ENCODE results near the gene NT5DC4. TPM values are rescaled to one million over a fixed set of nuclear protein-coding genes. Genes with fewer than 3 reads are reported as not detected.

The NT5DC4 gene
- total RNA-seq, 1 experiment from 2014 or later, result 0.22 TPM

- CTCF ChIA-PET, result no interaction called here
- no peak overlapping the region for H3K27ac ChIP-seq (ENCODE audit: low read depth, low read length)
- RAD21 ChIA-PET (ENCODE audit: low non-redundant PET in 1 of 2, low total read pairs in 2 of 2, uncharacterized antibody in 2 of 2, unreplicated experiment in 2 of 2), result no interaction called here
Measured at GRCh38 chr2:112773556-112773955, 52.7 kb downstream of the NT5DC4 start.

GRCh38 chr2:112774536-112775285, 53.9 kb downstream of the NT5DC4 start:
- Histone ChIP-seq H3K27me3 (ENCODE audit: insufficient read depth, low read length) (no peaks in the 10 kb centered on the region), H3K4me3 (replicated peaks in 1 of 2; ENCODE audit: low read depth in 1 of 2, low read length in 2 of 2) (no peak overlapping the region), H3K4me2 (ENCODE audit: low read length) (no peak overlapping the region), H3K9me3 (ENCODE audit: control insufficient read depth in 1 of 2, insufficient read depth in 1 of 2, low read depth in 1 of 2, low read length in 2 of 2) (no peaks in the 10 kb centered on the region), H3K9ac (ENCODE audit: low read length) (no peak overlapping the region), H3K27ac (ENCODE audit: low read depth, low read length) (no peak overlapping the region), H3K4me1 (ENCODE audit: control insufficient read depth in 1 of 2, insufficient read depth in 2 of 2, low read length in 2 of 2) (no peaks in the 10 kb centered on the region), H2AFZ (ENCODE audit: low read depth, low read length, poor library complexity, severe bottlenecking) (no peak overlapping the region), H3K9me2 (ENCODE audit: insufficient read depth) (no peaks in the 10 kb centered on the region), H3K79me2 (ENCODE audit: insufficient read depth, low read length) (no peaks in the 10 kb centered on the region), H3K36me3 (ENCODE audit: control insufficient read depth in 1 of 2, insufficient read depth in 2 of 2, low read length in 2 of 2) (no peaks in the 10 kb centered on the region), H4K20me1 (ENCODE audit: insufficient read depth) (no peaks in the 10 kb centered on the region)
- no TSS peak for BruUV-seq (replicated peaks)
- no peak for ATAC-seq
- TF ChIP-seq EZH2 (IDR thresholded peaks at IDR 0.05), result no peak
- TF ChIP-seq EGR1 (IDR thresholded peaks at IDR 0.05; ENCODE audit: low read depth), result no peak
- no peak for TF ChIP-seq POLR2A (IDR thresholded peaks at IDR 0.05; ENCODE audit: borderline replicate concordance, extremely low read depth, insufficient read depth, insufficient read length)
- TF ChIP-seq ZFX (IDR thresholded peaks at IDR 0.05), result no peak
- TF ChIP-seq ATF3 (IDR thresholded peaks at IDR 0.05), result no peak
- POLR2A ChIA-PET, result no interaction called here
- no peak for DNase-seq (ENCODE audit: low read depth, low spot score)
- intact Hi-C loops (cut with micrococcal nuclease), result no loop called here
- RAD21 ChIA-PET (ENCODE audit: low non-redundant PET in 1 of 2, low total read pairs in 2 of 2, uncharacterized antibody in 2 of 2, unreplicated experiment in 2 of 2), result no interaction called here
- CTCF ChIA-PET, result no interaction called here

More at GRCh38 chr2:112773556-112773955, 52.7 kb downstream of the NT5DC4 start:
- Histone ChIP-seq H4K20me1 (ENCODE audit: insufficient read depth) (no peaks in the 10 kb centered on the region), H3K4me1 (ENCODE audit: control insufficient read depth in 1 of 2, insufficient read depth in 2 of 2, low read length in 2 of 2) (peaks cover 0 to 1% of the 10 kb centered on the region in 2 experiments; a peak in 1 of 4 replicates), H3K4me2 (ENCODE audit: low read length) (no peak overlapping the region), H3K4me3 (replicated peaks in 1 of 2; ENCODE audit: low read depth in 1 of 2, low read length in 2 of 2) (no peak overlapping the region), H3K9me2 (ENCODE audit: insufficient read depth) (no peaks in the 10 kb centered on the region), H2AFZ (ENCODE audit: low read depth, low read length, poor library complexity, severe bottlenecking) (no peak overlapping the region), H3K27me3 (ENCODE audit: insufficient read depth, low read length) (no peaks in the 10 kb centered on the region), H3K36me3 (ENCODE audit: control insufficient read depth in 1 of 2, insufficient read depth in 2 of 2, low read length in 2 of 2) (no peaks in the 10 kb centered on the region), H3K79me2 (ENCODE audit: insufficient read depth, low read length) (no peaks in the 10 kb centered on the region), H3K9ac (ENCODE audit: low read length) (no peak overlapping the region), H3K9me3 (ENCODE audit: control insufficient read depth in 1 of 2, insufficient read depth in 1 of 2, low read depth in 1 of 2, low read length in 2 of 2) (no peaks in the 10 kb centered on the region)
- DNase-seq (ENCODE audit: low read depth, low spot score), result no peak
- no TSS peak for BruUV-seq (replicated peaks)
- ATAC-seq, result no peak
- intact Hi-C loops (cut with micrococcal nuclease), result no loop called here
- TF ChIP-seq CBX3 (IDR thresholded peaks at IDR 0.05; ENCODE audit: low read depth) (no peak), EGR1 (IDR thresholded peaks at IDR 0.05; ENCODE audit: low read depth) (no peak), MAX (IDR thresholded peaks at IDR 0.05) (no peak), EZH2 (IDR thresholded peaks at IDR 0.05) (no peak), TCF7L2 (IDR thresholded peaks at IDR 0.05; ENCODE audit: borderline replicate concordance, extremely low read depth, insufficient read depth, insufficient read length) (no peak), POLR2A (IDR thresholded peaks at IDR 0.05; ENCODE audit: borderline replicate concordance, extremely low read depth, insufficient read depth, insufficient read length) (no peak)
- POLR2A ChIA-PET, result no interaction called here
